Neural cell (in vitro differentiated cells): Measurements from ENCODE around the gene ACAA1. TPM values are rescaled to one million over a fixed set of nuclear protein-coding genes. Genes with fewer than 3 reads are reported as not detected.

Experiments used
- H2AFZ ChIP-seq: fragments of 200-600, 300-800 bp; sonication (generic), shearing (Covaris generic); 2 replicates; pipeline ENCODE4 v1.6.0; 2014; ENCODE audit warnings: low read depth, mild to moderate bottlenecking, antibody characterized with exemption, low read length, moderate library complexity
- H3F3A ChIP-seq: fragments of 200-600 bp; shearing (Covaris generic); 2 replicates; pipeline ENCODE4 v1.6.1; 2016; ENCODE audit warnings: mild to moderate bottlenecking, moderate library complexity, mixed read lengths, antibody characterized with exemption, low read length; ENCODE audit not compliant: insufficient read depth, poor library complexity, severe bottlenecking
- H3K27ac ChIP-seq: fragments of 200-600, 300-800 bp; sonication (generic), shearing (Covaris generic); 2 replicates; pipeline ENCODE4 v1.5.1; 2014; ENCODE audit warnings: mild to moderate bottlenecking, low read length, moderate library complexity
- H3K27me3 ChIP-seq: fragments of 300-800, 200-600 bp; sonication (generic), shearing (Covaris generic); 2 replicates; pipeline ENCODE4 v1.6.0; 2014; ENCODE audit warnings: mild to moderate bottlenecking, low read depth, low read length, moderate library complexity; ENCODE audit not compliant: insufficient read depth
- H3K36me3 ChIP-seq: fragments of 300-800, 200-600 bp; sonication (generic), shearing (Covaris generic); 2 replicates; pipeline ENCODE4 v1.5.1; 2014; ENCODE audit warnings: mild to moderate bottlenecking, antibody characterized with exemption, low read length, moderate library complexity; ENCODE audit not compliant: insufficient read depth
- H3K4me2 ChIP-seq: fragments of 300-800, 200-600 bp; sonication (generic), shearing (Covaris generic); 2 replicates; pipeline ENCODE4 v1.6.0; 2014; ENCODE audit warnings: mild to moderate bottlenecking, low read length
- H3K4me3 ChIP-seq: fragments of 300-800, 200-600 bp; sonication (generic), shearing (Covaris generic); 2 replicates; pipeline ENCODE4 v1.5.1; 2014; ENCODE audit warnings: mild to moderate bottlenecking, low read length, moderate library complexity
- H3K79me2 ChIP-seq: fragments of 200-600 bp; shearing (Covaris generic); replicated peaks from 2 replicates; pipeline ENCODE4 v1.6.0; 2014; ENCODE audit warnings: mild to moderate bottlenecking, low read length, moderate library complexity; ENCODE audit not compliant: insufficient read depth
- H3K9ac ChIP-seq: fragments of 300-800, 200-600 bp; sonication (generic), shearing (Covaris generic); 2 replicates; pipeline ENCODE4 v1.6.1; 2016; ENCODE audit warnings: mild to moderate bottlenecking, low read length, mixed read lengths
- H3K9me2 ChIP-seq: fragments of 200-600 bp; shearing (Covaris generic); 2 replicates; pipeline ENCODE4 v1.6.1; 2016; ENCODE audit warnings: mild to moderate bottlenecking, low read length, mixed read lengths; ENCODE audit not compliant: insufficient read depth
- H3K9me3 ChIP-seq: fragments of 200-600, 300-800 bp; sonication (generic), shearing (Covaris generic); 2 replicates; pipeline ENCODE4 v1.6.1; 2016; ENCODE audit warnings: mild to moderate bottlenecking, mixed run types, low read length, moderate library complexity, mixed read lengths
- H4K20me1 ChIP-seq: fragments of 200-600 bp; shearing (Covaris generic); 2 replicates; pipeline ENCODE4 v1.6.1; 2016; ENCODE audit warnings: mild to moderate bottlenecking, mixed run types; ENCODE audit not compliant: insufficient read depth
- EP300 ChIP-seq: fragments of 450-650 bp; conservative IDR thresholded peaks from 2 replicates; pipeline ENCODE4 v1.6.1; 2014; ENCODE audit warnings: antibody characterized with exemption, mild to moderate bottlenecking, moderate library complexity; ENCODE audit not compliant: poor library complexity, severe bottlenecking
- EZH2 ChIP-seq: fragments of 200-600, 300-800 bp; shearing (Covaris generic), sonication (generic); IDR thresholded peaks from 2 replicates; pipeline ENCODE4 v1.6.1; 2014; ENCODE audit warnings: antibody characterized with exemption, low read length, borderline replicate concordance, mild to moderate bottlenecking; ENCODE audit not compliant: insufficient read depth, poor library complexity, severe bottlenecking
- MXI1 ChIP-seq: fragments of 450-650 bp; conservative IDR thresholded peaks from 2 replicates; pipeline ENCODE4 v1.6.1; 2014; ENCODE audit warnings: antibody characterized with exemption, mild to moderate bottlenecking; ENCODE audit not compliant: poor library complexity, severe bottlenecking
- POLR2AphosphoS5 ChIP-seq: IDR thresholded peaks from 2 replicates; pipeline ENCODE4 v1.6.1; 2012
- RAD21 ChIP-seq: fragments of 450-650 bp; conservative IDR thresholded peaks from 2 replicates; pipeline ENCODE4 v1.6.1; 2014; ENCODE audit warnings: antibody characterized with exemption, mild to moderate bottlenecking, moderate library complexity
- SMC3 ChIP-seq: fragments of 450-650 bp; conservative IDR thresholded peaks from 2 replicates; pipeline ENCODE4 v1.6.1; 2014; ENCODE audit warnings: antibody characterized with exemption, mild to moderate bottlenecking, moderate library complexity; ENCODE audit not compliant: poor library complexity
- TAF1 ChIP-seq: IDR thresholded peaks from 2 replicates; pipeline ENCODE4 v1.6.1; 2012; ENCODE audit warnings: low read depth
- polyA plus RNA-seq: library from polyadenylated mRNA; depleted of rRNA; stranded (reverse); fragments of >200 nt; gene quantifications from 2 replicates; pipeline ENCODE4 v1.2.3, GENCODE V29; 2014
- TF ChIP-seq, protein P1 (sequence below): fragments of 450-650 bp; IDR thresholded peaks from 2 replicates; pipeline ENCODE4 v1.5.1; 2014; ENCODE audit warnings: antibody characterized with exemption, mild to moderate bottlenecking, moderate library complexity; ENCODE audit not compliant: poor library complexity, severe bottlenecking
- TF ChIP-seq, protein P2 (sequence below): IDR thresholded peaks from 2 replicates; pipeline ENCODE4 v1.6.1; 2012; ENCODE audit warnings: borderline replicate concordance

Gene ACAA1
- polyA plus RNA-seq, 1 donor from 2014 or later, result 59.1 TPM

- Histone ChIP-seq H3K4me2 (no peak overlapping the region), H2AFZ (no peak overlapping the region), H3K9me2 (no peaks in the 10 kb centered on the region), H4K20me1 (no peaks in the 10 kb centered on the region), H3K79me2 (no peaks in the 10 kb centered on the region), H3K9me3 (no peaks in the 10 kb centered on the region), H3F3A (no peaks in the 10 kb centered on the region), H3K4me3 (no peak overlapping the region), H3K9ac (no peak overlapping the region), H3K27ac (no peak overlapping the region), H3K36me3 (no peaks in the 10 kb centered on the region), H3K27me3 (no peaks in the 10 kb centered on the region)
- TF ChIP-seq MXI1 (no peak), SMC3 (no peak), EZH2 (no peak), POLR2AphosphoS5 (no peak), TAF1 (no peak), EP300 (no peak), RAD21 (no peak)
- TF ChIP-seq, protein P1, sequence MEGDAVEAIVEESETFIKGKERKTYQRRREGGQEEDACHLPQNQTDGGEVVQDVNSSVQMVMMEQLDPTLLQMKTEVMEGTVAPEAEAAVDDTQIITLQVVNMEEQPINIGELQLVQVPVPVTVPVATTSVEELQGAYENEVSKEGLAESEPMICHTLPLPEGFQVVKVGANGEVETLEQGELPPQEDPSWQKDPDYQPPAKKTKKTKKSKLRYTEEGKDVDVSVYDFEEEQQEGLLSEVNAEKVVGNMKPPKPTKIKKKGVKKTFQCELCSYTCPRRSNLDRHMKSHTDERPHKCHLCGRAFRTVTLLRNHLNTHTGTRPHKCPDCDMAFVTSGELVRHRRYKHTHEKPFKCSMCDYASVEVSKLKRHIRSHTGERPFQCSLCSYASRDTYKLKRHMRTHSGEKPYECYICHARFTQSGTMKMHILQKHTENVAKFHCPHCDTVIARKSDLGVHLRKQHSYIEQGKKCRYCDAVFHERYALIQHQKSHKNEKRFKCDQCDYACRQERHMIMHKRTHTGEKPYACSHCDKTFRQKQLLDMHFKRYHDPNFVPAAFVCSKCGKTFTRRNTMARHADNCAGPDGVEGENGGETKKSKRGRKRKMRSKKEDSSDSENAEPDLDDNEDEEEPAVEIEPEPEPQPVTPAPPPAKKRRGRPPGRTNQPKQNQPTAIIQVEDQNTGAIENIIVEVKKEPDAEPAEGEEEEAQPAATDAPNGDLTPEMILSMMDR, result no peak
- TF ChIP-seq, protein P2, sequence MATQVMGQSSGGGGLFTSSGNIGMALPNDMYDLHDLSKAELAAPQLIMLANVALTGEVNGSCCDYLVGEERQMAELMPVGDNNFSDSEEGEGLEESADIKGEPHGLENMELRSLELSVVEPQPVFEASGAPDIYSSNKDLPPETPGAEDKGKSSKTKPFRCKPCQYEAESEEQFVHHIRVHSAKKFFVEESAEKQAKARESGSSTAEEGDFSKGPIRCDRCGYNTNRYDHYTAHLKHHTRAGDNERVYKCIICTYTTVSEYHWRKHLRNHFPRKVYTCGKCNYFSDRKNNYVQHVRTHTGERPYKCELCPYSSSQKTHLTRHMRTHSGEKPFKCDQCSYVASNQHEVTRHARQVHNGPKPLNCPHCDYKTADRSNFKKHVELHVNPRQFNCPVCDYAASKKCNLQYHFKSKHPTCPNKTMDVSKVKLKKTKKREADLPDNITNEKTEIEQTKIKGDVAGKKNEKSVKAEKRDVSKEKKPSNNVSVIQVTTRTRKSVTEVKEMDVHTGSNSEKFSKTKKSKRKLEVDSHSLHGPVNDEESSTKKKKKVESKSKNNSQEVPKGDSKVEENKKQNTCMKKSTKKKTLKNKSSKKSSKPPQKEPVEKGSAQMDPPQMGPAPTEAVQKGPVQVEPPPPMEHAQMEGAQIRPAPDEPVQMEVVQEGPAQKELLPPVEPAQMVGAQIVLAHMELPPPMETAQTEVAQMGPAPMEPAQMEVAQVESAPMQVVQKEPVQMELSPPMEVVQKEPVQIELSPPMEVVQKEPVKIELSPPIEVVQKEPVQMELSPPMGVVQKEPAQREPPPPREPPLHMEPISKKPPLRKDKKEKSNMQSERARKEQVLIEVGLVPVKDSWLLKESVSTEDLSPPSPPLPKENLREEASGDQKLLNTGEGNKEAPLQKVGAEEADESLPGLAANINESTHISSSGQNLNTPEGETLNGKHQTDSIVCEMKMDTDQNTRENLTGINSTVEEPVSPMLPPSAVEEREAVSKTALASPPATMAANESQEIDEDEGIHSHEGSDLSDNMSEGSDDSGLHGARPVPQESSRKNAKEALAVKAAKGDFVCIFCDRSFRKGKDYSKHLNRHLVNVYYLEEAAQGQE, result no peak
Measured at GRCh38 chr3:38152609-38153008, 15.7 kb upstream of the ACAA1 start.

- no peak for TF ChIP-seq SMC3
- TF ChIP-seq, protein P2, result no peak
- no peak for TF ChIP-seq RAD21
- TF ChIP-seq EZH2, result no peak
- TF ChIP-seq EP300, result no peak
- TF ChIP-seq, protein P1, result no peak
- no peak for TF ChIP-seq TAF1
- no peak for TF ChIP-seq MXI1
- TF ChIP-seq POLR2AphosphoS5, result no peak
- no peak overlapping the region for H3K4me2 ChIP-seq
- no peak overlapping the region for H3K27ac ChIP-seq
- H4K20me1 ChIP-seq, result no peaks in the 10 kb centered on the region
- H2AFZ ChIP-seq, result no peak overlapping the region
- no peaks in the 10 kb centered on the region for H3K9me2 ChIP-seq
- no peaks in the 10 kb centered on the region for H3K27me3 ChIP-seq
- H3K36me3 ChIP-seq, result no peaks in the 10 kb centered on the region
- H3K9me3 ChIP-seq, result no peaks in the 10 kb centered on the region
- no peaks in the 10 kb centered on the region for H3K79me2 ChIP-seq
- H3K4me3 ChIP-seq, result no peak overlapping the region
- no peaks in the 10 kb centered on the region for H3F3A ChIP-seq
- H3K9ac ChIP-seq, result no peak overlapping the region
Measured at GRCh38 chr3:38151667-38152265, 14.8 kb upstream of the ACAA1 start.
